A673 (cell line): Measurements from ENCODE around the gene ATG10.

Experiments used
- EZH2 ChIP-seq: fragments of 200-600 bp; sonication (generic); IDR thresholded peaks from 2 replicates; pipeline ENCODE4 v1.6.1; 2017; ENCODE audit warnings: borderline replicate concordance, low read depth, mild to moderate bottlenecking, mixed read lengths, antibody characterized with exemption, low read length; ENCODE audit not compliant: poor library complexity, severe bottlenecking
- TF ChIP-seq, protein P1 (sequence below): fragments of 300-800, 200-600 bp; sonication (generic); conservative IDR thresholded peaks from 2 replicates; pipeline ENCODE4 v1.5.1; 2017; ENCODE audit warnings: low read depth, mild to moderate bottlenecking, antibody characterized with exemption, low read length, moderate library complexity, mixed read lengths

DNA sequence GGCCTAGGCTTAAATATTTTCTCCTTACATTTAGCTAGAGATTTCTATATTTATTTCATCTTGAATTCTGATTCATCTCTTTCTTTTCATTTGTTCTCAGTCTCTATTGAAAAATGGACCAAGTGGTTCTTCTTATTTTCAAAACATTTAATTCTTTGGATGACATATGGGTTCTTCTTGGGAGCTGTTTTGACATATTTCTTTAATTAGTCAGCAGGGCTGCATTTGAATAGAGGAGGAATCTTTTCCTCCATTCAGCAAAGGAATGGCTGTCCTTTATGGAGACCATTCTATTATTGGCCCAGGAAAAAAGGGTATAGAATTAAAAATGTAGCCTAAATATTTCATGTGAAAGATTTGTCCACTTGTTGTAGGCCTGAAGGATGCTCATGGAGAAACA, 196.5 kb downstream of the ATG10 start:
- TF ChIP-seq, protein P1, sequence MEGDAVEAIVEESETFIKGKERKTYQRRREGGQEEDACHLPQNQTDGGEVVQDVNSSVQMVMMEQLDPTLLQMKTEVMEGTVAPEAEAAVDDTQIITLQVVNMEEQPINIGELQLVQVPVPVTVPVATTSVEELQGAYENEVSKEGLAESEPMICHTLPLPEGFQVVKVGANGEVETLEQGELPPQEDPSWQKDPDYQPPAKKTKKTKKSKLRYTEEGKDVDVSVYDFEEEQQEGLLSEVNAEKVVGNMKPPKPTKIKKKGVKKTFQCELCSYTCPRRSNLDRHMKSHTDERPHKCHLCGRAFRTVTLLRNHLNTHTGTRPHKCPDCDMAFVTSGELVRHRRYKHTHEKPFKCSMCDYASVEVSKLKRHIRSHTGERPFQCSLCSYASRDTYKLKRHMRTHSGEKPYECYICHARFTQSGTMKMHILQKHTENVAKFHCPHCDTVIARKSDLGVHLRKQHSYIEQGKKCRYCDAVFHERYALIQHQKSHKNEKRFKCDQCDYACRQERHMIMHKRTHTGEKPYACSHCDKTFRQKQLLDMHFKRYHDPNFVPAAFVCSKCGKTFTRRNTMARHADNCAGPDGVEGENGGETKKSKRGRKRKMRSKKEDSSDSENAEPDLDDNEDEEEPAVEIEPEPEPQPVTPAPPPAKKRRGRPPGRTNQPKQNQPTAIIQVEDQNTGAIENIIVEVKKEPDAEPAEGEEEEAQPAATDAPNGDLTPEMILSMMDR = no peak
- no peak for TF ChIP-seq EZH2
